ENCODE results near the gene PHLDB2.

DNA sequence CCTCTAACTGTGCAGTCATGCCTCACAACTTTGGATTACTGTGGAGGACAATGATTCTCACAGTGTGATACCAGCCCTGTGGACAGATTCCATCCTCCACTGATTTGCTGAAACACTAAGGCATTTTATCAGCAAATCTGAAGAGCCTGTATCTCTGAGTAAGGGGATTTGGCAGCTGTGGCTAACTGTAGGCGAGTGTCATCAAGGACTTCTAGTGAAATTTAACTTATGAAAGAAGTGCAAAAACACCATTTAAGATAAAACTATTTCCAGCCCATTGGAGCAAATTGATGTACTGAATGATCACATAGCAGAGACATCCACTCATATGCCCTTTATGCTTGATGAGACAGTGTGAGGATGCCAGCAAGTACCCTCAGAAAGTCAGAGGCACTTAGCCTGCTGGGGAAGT is 161.6 kb downstream of the PHLDB2 start:
- TF ChIP-seq, protein P1, sequence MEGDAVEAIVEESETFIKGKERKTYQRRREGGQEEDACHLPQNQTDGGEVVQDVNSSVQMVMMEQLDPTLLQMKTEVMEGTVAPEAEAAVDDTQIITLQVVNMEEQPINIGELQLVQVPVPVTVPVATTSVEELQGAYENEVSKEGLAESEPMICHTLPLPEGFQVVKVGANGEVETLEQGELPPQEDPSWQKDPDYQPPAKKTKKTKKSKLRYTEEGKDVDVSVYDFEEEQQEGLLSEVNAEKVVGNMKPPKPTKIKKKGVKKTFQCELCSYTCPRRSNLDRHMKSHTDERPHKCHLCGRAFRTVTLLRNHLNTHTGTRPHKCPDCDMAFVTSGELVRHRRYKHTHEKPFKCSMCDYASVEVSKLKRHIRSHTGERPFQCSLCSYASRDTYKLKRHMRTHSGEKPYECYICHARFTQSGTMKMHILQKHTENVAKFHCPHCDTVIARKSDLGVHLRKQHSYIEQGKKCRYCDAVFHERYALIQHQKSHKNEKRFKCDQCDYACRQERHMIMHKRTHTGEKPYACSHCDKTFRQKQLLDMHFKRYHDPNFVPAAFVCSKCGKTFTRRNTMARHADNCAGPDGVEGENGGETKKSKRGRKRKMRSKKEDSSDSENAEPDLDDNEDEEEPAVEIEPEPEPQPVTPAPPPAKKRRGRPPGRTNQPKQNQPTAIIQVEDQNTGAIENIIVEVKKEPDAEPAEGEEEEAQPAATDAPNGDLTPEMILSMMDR (IDR thresholded peaks at IDR 0.05; ENCODE audit: insufficient read depth, low read depth, low read length) = no peak
- no peak for TF ChIP-seq EZH2 (IDR thresholded peaks at IDR 0.05; ENCODE audit: insufficient read depth, low read length)
